H1 (cell line): ENCODE results near the gene SYNJ2.

Experiments
- CTCF ChIP-seq, 3 experiments: IDR thresholded peaks; 1 replicate in 2 of 3; 2 replicates in 1 of 3; pipeline versions ENCODE4 v1.5.1 to v1.6.1; 2011; ENCODE audit warnings: low read length in 3 of 3, mild to moderate bottlenecking in 3 of 3, inconsistent platforms in 2 of 3, low read depth in 1 of 3, moderate library complexity in 1 of 3; ENCODE audit not compliant: insufficient read depth in 1 of 3; ENCODE audit errors: control extremely low read depth in 1 of 3
- MAX ChIP-seq: IDR thresholded peaks from 2 replicates; pipeline ENCODE4 v1.6.1; 2012; ENCODE audit warnings: inconsistent platforms
- TAF1 ChIP-seq: IDR thresholded peaks from 2 replicates; pipeline ENCODE4 v1.6.1; 2011; ENCODE audit warnings: mild to moderate bottlenecking, low read depth, low read length
- ZNF274 ChIP-seq: IDR thresholded peaks from 2 replicates; pipeline ENCODE4 v1.7.0; 2012; ENCODE audit warnings: low read length, borderline replicate concordance; ENCODE audit errors: extremely low read depth

GRCh38 chr6:157981132-157981394, 600 bp upstream of the SYNJ2 start:
- no peak for TF ChIP-seq TAF1
- no peak for TF ChIP-seq CTCF (IDR thresholded peaks at IDR 0.05; ENCODE audit: control extremely low read depth in 1 of 3, insufficient read depth in 1 of 3, low read depth in 1 of 3, low read length in 3 of 3)
- TF ChIP-seq ZNF274, result no peak
- TF ChIP-seq MAX, result no peak; the same call in none of the 2 replicates
